22Rv1 (cell line): Measurements from ENCODE around the gene PARP12.

Source experiments
- CTCF ChIP-seq: fragments of 450-650 bp; IDR thresholded peaks from 2 replicates; pipeline ENCODE4 v1.5.1; 2017; ENCODE audit warnings: mild to moderate bottlenecking
- ZFX ChIP-seq: fragments of 450-650 bp; IDR thresholded peaks from 2 replicates; pipeline ENCODE4 v1.6.1; 2017; ENCODE audit warnings: antibody characterized with exemption, borderline replicate concordance

GRCh38 chr7:140014123-140014522, 48.6 kb downstream of the PARP12 start:
- TF ChIP-seq CTCF (no peak), ZFX (no peak)
